C4-2B (cell line): ENCODE measurements around the gene GMDS.

Source experiments
- ZFX ChIP-seq: fragments of 450-650 bp; IDR thresholded peaks from 2 replicates; pipeline ENCODE4 v1.6.1; 2017
- TF ChIP-seq, protein P1 (sequence below): fragments of 450-650 bp; conservative IDR thresholded peaks from 2 replicates; pipeline ENCODE4 v1.5.1; 2017; ENCODE audit warnings: mild to moderate bottlenecking

DNA sequence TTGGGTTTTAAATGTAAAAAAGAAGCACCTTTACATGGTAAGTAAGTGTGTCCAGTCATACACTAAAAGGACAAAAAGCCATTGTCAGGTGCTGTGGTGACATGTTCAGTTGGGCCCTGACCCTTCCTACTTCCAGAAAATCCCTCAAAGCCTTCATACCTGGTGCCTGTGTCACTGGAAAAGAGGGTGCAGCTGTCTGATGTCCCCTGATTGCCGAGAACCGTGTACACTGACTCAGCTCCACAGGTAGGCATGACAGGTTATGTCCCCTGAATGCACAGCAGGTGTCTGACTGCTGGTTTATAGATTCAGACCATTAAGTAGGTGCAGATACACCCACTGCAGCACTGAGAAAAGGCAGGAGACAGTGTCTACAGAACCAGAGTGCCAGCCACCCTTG is 536.6 kb downstream of the GMDS start:
- TF ChIP-seq, protein P1, sequence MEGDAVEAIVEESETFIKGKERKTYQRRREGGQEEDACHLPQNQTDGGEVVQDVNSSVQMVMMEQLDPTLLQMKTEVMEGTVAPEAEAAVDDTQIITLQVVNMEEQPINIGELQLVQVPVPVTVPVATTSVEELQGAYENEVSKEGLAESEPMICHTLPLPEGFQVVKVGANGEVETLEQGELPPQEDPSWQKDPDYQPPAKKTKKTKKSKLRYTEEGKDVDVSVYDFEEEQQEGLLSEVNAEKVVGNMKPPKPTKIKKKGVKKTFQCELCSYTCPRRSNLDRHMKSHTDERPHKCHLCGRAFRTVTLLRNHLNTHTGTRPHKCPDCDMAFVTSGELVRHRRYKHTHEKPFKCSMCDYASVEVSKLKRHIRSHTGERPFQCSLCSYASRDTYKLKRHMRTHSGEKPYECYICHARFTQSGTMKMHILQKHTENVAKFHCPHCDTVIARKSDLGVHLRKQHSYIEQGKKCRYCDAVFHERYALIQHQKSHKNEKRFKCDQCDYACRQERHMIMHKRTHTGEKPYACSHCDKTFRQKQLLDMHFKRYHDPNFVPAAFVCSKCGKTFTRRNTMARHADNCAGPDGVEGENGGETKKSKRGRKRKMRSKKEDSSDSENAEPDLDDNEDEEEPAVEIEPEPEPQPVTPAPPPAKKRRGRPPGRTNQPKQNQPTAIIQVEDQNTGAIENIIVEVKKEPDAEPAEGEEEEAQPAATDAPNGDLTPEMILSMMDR = no peak
- TF ChIP-seq ZFX = no peak
